Activated T-helper 1 cell treated with anti-CD3 and anti-CD28 coated beads, Interleukin-12 subunit alpha, Interleukin-12 subunit beta, Interleukin-2, Interleukin-4 antibody, amounts not matched to agents 30 ng/mL and 10 ng/mL and 1 ng/mL, durations not matched to agents 14 hours and 24 hours and 36 hours (primary cell): ENCODE data around the gene DSCAM. TPM values are rescaled to one million over a fixed set of nuclear protein-coding genes. Genes with fewer than 3 reads are reported as not detected.

ENCODE experiments used
- DNase-seq: peaks from one replicate; pipeline ENCODE4 v3.0.0; 2021; ENCODE audit warnings: low spot score
- H3K27ac Mint-ChIP-seq: one replicate; pipeline ENCODE4 v1.8.0; 2021; ENCODE audit warnings: mild to moderate bottlenecking, mixed read lengths
- H3K27me3 Mint-ChIP-seq: one replicate; pipeline ENCODE4 v1.8.0; 2022; ENCODE audit warnings: mild to moderate bottlenecking, moderate library complexity, mixed read lengths; ENCODE audit not compliant: insufficient read depth
- H3K36me3 Mint-ChIP-seq: one replicate; pipeline ENCODE4 v1.8.0; 2021; ENCODE audit warnings: low read depth, mixed read lengths
- H3K4me1 Mint-ChIP-seq: one replicate; pipeline ENCODE4 v1.8.0; 2021; ENCODE audit warnings: low read depth, mixed read lengths
- H3K4me3 Mint-ChIP-seq: one replicate; pipeline ENCODE4 v1.8.0; 2021; ENCODE audit warnings: mild to moderate bottlenecking, moderate library complexity, mixed read lengths
- H3K9me3 Mint-ChIP-seq: one replicate; pipeline ENCODE4 v1.8.0; 2021; ENCODE audit warnings: mixed read lengths
- intact Hi-C: fragments of 100-400 bp; cut with micrococcal nuclease; formaldehyde crosslinking; loops from one replicate; pipeline ENCODE4 v1.15.1; 2024
- total RNA-seq: library from RNA; stranded (reverse); gene quantifications from 2 replicates; pipeline ENCODE4 v1.2.3, GENCODE V29; 2022

The DSCAM gene
- total RNA-seq, 1 donor from 2014 or later: not detected

DNA sequence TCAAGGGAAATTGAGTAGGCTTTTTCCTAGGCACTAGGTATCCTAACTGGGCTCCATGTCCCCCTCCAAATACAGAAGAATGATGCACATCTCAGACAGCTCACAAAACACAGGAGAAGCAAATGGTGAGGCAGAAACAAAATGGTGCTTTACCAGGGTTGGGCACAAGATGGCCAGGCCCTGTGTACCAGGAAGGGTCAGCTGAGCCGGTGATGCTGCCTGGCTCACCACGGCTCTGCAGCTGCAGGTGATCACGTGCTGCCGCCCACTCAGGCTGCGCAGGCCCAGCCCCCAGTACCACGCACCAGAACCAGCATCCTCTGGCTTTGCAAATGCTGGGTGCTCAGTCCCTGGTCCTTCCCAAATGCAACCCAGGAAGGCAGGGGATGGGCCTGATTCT lies 993 bp upstream of the DSCAM start:
- no peaks in the 10 kb centered on the region for H3K36me3 Mint-ChIP-seq
- no peak for DNase-seq
- no peak overlapping the region for H3K27ac Mint-ChIP-seq
- peaks cover 19% of the 10 kb centered on the region for H3K27me3 Mint-ChIP-seq
- H3K4me3 Mint-ChIP-seq: no peak overlapping the region
- no peaks in the 10 kb centered on the region for H3K9me3 Mint-ChIP-seq
- H3K4me1 Mint-ChIP-seq: no peaks in the 10 kb centered on the region
- intact Hi-C loops: no loop called here

DNA sequence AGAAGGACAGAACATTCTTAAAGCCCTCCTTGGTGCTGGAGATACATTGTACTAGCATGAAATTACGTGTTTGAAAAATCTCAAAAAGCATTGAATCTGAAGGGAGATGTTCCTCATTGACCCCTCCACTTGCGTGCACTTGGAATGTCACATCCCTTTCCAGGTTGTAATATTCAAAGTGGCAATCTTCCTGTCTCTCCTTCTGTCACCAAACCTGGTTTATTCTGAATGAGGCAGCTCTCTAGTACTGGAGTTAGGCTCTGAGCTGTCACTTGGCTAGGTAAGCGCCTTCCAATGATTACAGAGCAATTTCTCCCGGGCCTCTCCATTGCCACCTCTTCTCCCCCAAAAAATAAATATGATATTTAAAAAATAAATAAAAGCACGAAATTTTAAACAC lies 855 bp downstream of the DSCAM start:
- Mint-ChIP-seq H3K27ac (no peak overlapping the region), H3K27me3 (peaks cover 29% of the 10 kb centered on the region), H3K4me1 (no peaks in the 10 kb centered on the region), H3K36me3 (no peaks in the 10 kb centered on the region), H3K9me3 (no peaks in the 10 kb centered on the region), H3K4me3 (no peak overlapping the region)
- DNase-seq: no peak
- intact Hi-C loops: no loop called here

DNA sequence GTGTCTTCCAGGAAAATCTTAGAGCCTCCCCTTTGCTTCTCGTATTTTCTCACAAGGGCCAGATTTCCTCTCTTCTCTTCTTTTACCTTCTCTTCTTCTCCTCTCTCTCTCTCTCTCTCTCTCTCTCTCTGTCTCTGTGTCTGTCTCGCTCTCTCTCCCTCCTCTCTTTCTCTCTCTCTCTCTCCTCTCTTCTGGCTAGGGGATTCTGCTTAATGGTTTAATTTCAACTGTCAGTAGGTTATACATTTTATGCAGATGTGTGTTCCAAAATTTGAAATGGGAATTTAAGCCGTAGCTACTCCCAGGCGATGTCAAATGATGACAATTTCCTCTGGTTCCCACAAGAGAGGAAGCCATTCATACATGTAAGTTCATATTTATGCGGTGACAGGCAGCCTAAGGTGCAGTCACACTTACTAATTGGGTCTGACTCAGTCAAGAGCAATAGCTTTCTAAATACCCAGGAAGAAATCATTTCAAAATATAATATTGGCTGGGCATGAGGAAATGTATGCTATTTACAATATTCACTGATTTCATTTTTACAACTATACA lies 1.4 kb downstream of the DSCAM start:
- DNase-seq: no peak
- no peak overlapping the region for H3K4me3 Mint-ChIP-seq
- intact Hi-C loops: no loop called here
- H3K36me3 Mint-ChIP-seq: no peaks in the 10 kb centered on the region
- no peaks in the 10 kb centered on the region for H3K9me3 Mint-ChIP-seq
- H3K27me3 Mint-ChIP-seq: peaks cover 34% of the 10 kb centered on the region
- H3K27ac Mint-ChIP-seq: no peak overlapping the region
- no peaks in the 10 kb centered on the region for H3K4me1 Mint-ChIP-seq

DNA sequence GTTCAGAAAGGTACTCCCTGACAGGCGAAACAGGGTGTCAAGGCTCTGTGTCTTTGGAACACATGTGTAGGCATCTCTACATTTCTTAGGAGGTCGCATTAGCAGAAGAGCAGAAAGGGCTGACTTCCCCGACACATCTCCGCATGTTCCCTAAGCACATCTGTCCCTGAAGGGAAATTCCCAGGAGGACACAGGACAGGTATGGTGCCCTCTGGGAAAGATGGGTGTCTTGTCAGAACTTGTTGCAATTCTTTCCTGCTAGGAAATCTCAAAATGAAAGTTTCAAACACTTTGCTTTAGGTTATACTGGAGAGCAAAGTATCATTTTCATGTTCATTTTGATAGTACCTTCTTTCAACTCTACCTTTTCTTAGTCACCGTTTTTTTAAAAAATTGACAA lies 2.0 kb downstream of the DSCAM start:
- H3K36me3 Mint-ChIP-seq: no peaks in the 10 kb centered on the region
- peaks cover 38% of the 10 kb centered on the region for H3K27me3 Mint-ChIP-seq
- H3K9me3 Mint-ChIP-seq: no peaks in the 10 kb centered on the region
- H3K4me3 Mint-ChIP-seq: no peak overlapping the region
- H3K4me1 Mint-ChIP-seq: no peaks in the 10 kb centered on the region
- intact Hi-C loops: no loop called here
- H3K27ac Mint-ChIP-seq: no peak overlapping the region
- DNase-seq: no peak

DNA sequence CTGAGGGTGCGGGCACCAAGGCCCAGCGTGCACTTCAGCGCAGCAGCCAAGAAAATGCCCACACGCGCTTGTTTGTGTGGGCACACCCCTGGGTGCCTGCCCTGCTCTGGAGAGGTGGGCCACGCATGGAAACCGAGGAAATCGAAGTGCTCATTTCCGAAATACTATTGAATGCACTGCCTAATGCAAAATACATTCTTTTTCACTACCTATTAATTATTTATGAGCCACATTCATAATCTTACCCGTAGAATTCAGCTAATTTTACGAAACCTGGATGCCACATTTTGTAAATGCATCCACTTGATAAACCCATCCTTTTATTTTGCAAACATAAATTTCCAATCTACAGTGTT lies 4.8 kb downstream of the DSCAM start:
- intact Hi-C loops: no loop called here
- Mint-ChIP-seq H3K27me3 (peaks cover 29% of the 10 kb centered on the region), H3K36me3 (no peaks in the 10 kb centered on the region), H3K9me3 (no peaks in the 10 kb centered on the region), H3K4me1 (no peaks in the 10 kb centered on the region), H3K4me3 (no peak overlapping the region), H3K27ac (no peak overlapping the region)
- DNase-seq: no peak

DNA sequence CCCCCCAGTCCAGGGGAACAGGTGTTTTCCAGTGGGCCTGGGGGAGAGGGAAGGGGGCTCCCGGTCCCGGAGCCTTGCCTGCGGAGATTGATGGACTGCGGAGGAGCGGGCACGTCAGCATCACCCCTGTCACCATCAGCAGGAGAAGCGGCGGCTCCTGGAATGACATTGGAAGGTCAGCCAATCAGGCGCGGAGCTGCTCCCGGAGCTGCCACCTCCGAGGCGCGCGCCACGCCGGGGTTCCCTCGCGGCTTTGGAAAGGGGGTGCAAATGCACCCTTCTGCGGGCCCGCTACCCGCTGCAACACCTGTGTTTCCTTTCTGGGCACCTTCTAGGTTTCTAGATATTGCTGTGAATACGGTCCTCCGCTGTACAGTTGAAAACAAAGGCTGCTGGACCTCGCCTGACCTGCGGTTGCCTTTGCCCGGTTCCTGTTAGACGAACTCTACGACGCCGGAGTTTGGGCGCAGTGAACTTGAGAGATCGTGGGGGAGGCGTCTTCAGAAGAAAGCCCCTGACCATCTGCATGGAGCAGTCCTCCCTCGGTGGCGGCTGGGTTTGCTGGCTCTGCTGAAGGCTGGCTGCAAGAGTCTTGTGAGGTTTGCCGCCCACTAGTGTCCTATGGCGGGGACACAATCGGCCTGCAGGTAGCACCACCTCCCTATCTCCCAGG lies 5.3 kb downstream of the DSCAM start:
- Mint-ChIP-seq H3K27ac (no peak overlapping the region), H3K27me3 (peaks cover 26% of the 10 kb centered on the region), H3K4me3 (no peak overlapping the region), H3K9me3 (no peaks in the 10 kb centered on the region), H3K4me1 (no peaks in the 10 kb centered on the region), H3K36me3 (no peaks in the 10 kb centered on the region)
- intact Hi-C loops: no loop called here
- no peak for DNase-seq

DNA sequence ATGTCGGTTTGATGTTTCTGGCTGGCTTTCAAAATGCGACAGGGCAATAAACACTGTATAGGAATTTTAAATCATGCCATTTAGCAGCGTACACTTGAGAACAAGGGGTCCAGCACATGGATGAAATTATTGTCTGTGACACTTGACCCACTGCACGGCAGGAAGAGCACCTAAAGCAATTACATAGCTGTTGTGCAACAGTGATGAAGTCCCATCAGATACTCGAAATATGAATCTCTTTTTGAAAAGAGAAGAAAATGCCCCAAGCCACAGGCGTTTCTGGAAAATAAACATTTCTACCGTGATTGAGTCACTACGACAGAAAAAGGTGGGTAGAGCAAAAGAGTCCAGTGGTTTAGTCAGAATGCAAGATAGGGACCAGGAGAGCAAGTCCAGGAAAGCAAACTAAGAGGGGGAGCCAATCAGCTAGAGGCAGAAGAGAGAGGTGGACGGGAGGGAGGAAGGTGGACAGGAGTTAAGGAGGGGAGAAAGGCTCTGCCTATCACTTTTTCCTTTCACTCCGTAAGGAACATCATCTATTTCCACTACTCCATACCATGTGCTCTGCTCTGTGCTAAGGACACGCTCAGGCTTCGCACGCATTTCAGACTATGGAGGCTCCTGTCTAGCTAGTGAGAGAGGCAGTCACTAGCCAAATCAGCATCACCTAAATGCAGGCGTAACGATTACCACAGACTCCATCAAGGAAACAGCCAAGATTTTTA lies 6.4 kb downstream of the DSCAM start:
- no peaks in the 10 kb centered on the region for H3K4me1 Mint-ChIP-seq
- no peak overlapping the region for H3K4me3 Mint-ChIP-seq
- H3K36me3 Mint-ChIP-seq: no peaks in the 10 kb centered on the region
- H3K27ac Mint-ChIP-seq: no peak overlapping the region
- H3K9me3 Mint-ChIP-seq: no peaks in the 10 kb centered on the region
- no peak for DNase-seq
- peaks cover 25% of the 10 kb centered on the region for H3K27me3 Mint-ChIP-seq
- intact Hi-C loops: no loop called here

DNA sequence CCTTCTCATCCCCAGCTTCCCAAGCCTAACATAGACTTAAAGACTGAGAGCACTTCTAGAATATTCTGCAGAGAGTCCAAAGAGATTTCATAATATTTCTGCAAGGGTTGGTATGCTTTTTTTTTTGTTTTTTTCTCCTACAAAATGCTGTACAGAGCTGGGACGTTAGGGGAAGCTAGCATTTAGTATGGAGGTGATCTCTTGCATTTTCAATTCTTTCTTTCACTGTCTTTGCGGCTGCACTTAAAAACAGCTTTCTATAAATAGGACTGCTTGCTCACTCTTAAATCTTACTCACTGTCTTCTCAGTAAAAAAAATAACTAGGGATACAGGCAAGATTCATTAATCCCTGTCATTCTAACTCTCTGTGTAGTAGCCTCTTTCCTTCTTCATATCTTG lies 7.4 kb downstream of the DSCAM start:
- no peaks in the 10 kb centered on the region for H3K4me1 Mint-ChIP-seq
- intact Hi-C loops: no loop called here
- H3K36me3 Mint-ChIP-seq: no peaks in the 10 kb centered on the region

DNA sequence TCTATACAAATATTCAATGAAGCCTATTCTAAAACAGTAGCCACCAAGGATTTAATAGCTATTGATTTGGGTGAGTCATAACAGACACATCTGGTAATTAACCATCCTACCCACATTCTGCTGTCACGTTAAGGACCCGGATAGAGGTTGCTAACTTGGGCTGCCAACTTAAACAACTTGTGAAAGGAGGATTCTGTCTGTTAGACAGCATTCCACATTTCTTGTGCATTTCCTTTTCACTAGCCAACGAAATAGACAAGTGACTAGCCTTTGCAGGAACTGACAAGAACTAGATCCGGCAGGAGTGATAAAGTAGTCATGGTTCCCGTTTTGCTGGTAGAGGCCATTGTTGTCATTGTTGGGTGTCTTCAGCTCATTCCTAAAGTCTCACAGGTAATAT lies 9.5 kb downstream of the DSCAM start:
- peaks cover 15% of the 10 kb centered on the region for H3K27me3 Mint-ChIP-seq
- H3K27ac Mint-ChIP-seq: no peak overlapping the region
- DNase-seq: no peak
- H3K9me3 Mint-ChIP-seq: no peaks in the 10 kb centered on the region
- H3K4me3 Mint-ChIP-seq: no peak overlapping the region
- H3K36me3 Mint-ChIP-seq: no peaks in the 10 kb centered on the region
- no peaks in the 10 kb centered on the region for H3K4me1 Mint-ChIP-seq
- intact Hi-C loops: no loop called here

More for the DNA sequence above, 7.4 kb downstream of the DSCAM start:
- no peak overlapping the region for H3K4me3 Mint-ChIP-seq
- no peak for DNase-seq
- no peaks in the 10 kb centered on the region for H3K9me3 Mint-ChIP-seq
- H3K27me3 Mint-ChIP-seq: peaks cover 20% of the 10 kb centered on the region
- H3K27ac Mint-ChIP-seq: no peak overlapping the region

DNA sequence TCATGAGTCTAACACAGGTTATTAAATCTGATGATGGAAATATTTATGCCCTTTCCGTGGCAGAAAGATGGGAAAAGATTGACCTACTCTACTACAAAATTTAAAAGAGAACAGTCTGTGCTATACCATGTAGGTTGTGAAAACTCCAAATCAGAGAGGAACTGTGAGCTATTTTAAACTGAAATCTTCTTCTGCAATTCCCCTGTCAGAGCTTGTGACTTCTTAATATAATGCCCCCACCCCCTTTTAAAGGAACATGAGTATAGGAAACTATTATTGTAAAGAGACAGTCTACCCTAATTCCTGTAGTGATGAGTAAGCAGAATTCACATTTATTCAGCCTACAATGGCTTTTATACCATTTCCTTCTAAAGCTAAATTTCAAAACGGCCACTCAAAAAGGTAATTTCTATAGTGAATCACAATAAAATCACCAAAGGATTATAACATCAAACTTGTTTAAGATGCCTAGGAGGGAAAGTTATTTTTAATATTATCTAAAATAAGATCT lies 11.7 kb downstream of the DSCAM start:
- Mint-ChIP-seq H3K4me3 (no peak overlapping the region), H3K36me3 (no peaks in the 10 kb centered on the region), H3K27me3 (peaks cover 1% of the 10 kb centered on the region), H3K9me3 (no peaks in the 10 kb centered on the region), H3K27ac (no peak overlapping the region), H3K4me1 (no peaks in the 10 kb centered on the region)
- intact Hi-C loops: no loop called here
- DNase-seq: no peak

DNA sequence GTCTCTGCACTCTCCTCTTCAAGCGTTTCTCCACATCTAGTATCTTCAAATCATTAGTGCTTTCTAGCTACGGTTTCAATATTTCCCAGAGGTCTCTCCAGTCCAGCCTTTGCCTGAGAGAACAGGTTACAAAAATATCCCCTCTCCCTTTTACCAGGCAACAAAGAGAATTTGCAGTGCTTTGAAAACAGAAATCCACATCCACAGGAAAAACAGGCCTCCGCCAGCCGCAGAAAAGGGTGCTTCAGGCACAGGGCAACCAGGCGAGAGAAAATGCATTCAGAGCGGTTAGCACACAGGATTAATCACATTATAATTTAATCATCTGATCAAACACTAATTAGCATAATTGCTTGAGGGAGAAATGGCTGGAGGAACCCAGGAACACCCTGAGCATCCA lies 13.8 kb downstream of the DSCAM start:
- no peak overlapping the region for H3K27ac Mint-ChIP-seq
- H3K36me3 Mint-ChIP-seq: no peaks in the 10 kb centered on the region
- H3K27me3 Mint-ChIP-seq: no peaks in the 10 kb centered on the region
- intact Hi-C loops: no loop called here
- no peaks in the 10 kb centered on the region for H3K9me3 Mint-ChIP-seq
- DNase-seq: no peak
- no peaks in the 10 kb centered on the region for H3K4me1 Mint-ChIP-seq
- no peak overlapping the region for H3K4me3 Mint-ChIP-seq

DNA sequence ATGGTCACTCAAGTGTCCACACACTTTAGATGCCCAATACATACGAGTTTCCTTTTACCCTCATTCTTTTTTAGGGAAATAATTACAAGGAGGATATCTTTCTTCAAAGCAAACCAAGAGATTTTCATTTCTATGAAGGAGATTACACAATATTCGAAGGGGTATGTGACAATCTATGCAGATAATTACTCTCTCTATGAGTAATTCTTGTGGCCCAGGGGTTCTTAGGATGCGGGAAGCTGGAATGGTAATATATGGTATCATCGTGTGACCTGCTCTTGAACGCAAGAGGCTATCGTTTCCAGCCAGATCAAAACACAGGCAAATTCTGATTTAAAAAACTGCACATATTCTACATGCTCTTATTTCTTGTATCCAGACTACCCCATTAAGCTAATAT lies 14.6 kb downstream of the DSCAM start:
- H3K27ac Mint-ChIP-seq: no peak overlapping the region
- DNase-seq: no peak
- H3K4me1 Mint-ChIP-seq: no peaks in the 10 kb centered on the region
- no peaks in the 10 kb centered on the region for H3K9me3 Mint-ChIP-seq
- H3K27me3 Mint-ChIP-seq: no peaks in the 10 kb centered on the region
- H3K4me3 Mint-ChIP-seq: no peak overlapping the region
- H3K36me3 Mint-ChIP-seq: no peaks in the 10 kb centered on the region
- intact Hi-C loops: no loop called here

DNA sequence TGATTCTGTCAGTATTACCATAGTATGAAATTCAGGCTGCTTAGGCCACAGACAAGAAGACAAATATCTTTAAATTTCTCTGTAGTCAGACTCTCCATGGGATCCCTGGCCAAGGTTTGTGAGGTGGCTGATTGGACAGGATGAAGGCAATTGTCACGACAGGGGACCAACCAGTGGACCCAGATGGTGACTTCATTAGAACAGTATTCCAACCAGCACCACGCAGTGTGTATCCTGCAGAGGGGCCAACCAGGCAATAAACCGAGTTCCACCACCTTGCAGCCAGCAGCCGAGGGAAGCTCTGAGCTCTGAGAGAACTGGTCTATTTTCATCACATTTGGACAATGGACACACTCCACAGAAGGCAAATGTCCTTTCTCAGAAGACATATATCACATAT lies 16.1 kb downstream of the DSCAM start:
- DNase-seq: no peak
- Mint-ChIP-seq H3K27ac (no peak overlapping the region), H3K9me3 (no peaks in the 10 kb centered on the region), H3K4me1 (no peaks in the 10 kb centered on the region), H3K36me3 (no peaks in the 10 kb centered on the region), H3K4me3 (no peak overlapping the region), H3K27me3 (no peaks in the 10 kb centered on the region)
- intact Hi-C loops: no loop called here
